Mesothelial cell of epicardium (in vitro differentiated cells): ENCODE measurements around the gene C8B. TPM values are rescaled to one million over a fixed set of nuclear protein-coding genes. Genes with fewer than 3 reads are reported as not detected.

Experiments
- DNase-seq, 2 experiments: peaks; one replicate each; pipeline ENCODE4 v3.0.0; 2021; ENCODE audit warnings: low spot score in 2 of 2; ENCODE audit not compliant: unreplicated experiment in 2 of 2
- H3K27ac Mint-ChIP-seq: 2 replicates; pipeline ENCODE4 v1.8.0; 2021; ENCODE audit warnings: mixed read lengths
- H3K27me3 Mint-ChIP-seq: 2 replicates; pipeline ENCODE4 v1.8.0; 2021; ENCODE audit warnings: low read depth, mixed read lengths
- H3K36me3 Mint-ChIP-seq: 2 replicates; pipeline ENCODE4 v1.8.0; 2021; ENCODE audit warnings: mixed read lengths
- H3K4me1 Mint-ChIP-seq: 2 replicates; pipeline ENCODE4 v1.8.0; 2021; ENCODE audit warnings: mixed read lengths
- H3K4me3 Mint-ChIP-seq: 2 replicates; pipeline ENCODE4 v1.8.0; 2021; ENCODE audit warnings: mild to moderate bottlenecking, moderate library complexity, mixed read lengths
- H3K9me3 Mint-ChIP-seq: 2 replicates; pipeline ENCODE4 v1.8.0; 2021; ENCODE audit warnings: mixed read lengths
- CTCF ChIP-seq: fragments of 200-600 bp; sonication (generic); IDR thresholded peaks from one replicate; pipeline ENCODE4 v1.5.0; 2021; ENCODE audit warnings: antibody characterized with exemption; ENCODE audit not compliant: unreplicated experiment
- total RNA-seq: library from RNA; stranded (reverse); gene quantifications from 3 replicates; pipeline ENCODE4 v1.2.1, GENCODE V29; 2021

C8B gene
- total RNA-seq, 1 donor from 2014 or later: not detected

DNA sequence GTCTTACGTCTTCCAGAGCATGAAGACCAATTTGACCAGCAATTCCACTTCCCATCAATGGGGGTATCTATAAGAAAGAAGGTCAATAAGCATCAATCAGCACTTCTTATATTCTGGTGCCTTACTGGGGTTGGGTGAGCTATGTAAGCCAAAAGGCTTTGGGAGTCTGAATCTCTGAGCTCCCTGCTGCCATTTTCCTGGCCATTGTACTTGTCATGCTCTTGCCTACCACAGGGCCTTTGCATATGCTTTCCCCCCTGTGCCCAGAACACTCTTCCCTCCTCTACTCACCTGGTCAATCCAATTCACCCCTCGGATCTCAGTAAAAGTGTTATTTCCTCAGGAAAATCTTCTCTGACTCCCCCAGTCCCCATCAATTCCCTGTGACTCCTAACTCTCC is 36.3 kb downstream of the C8B start:
- TF ChIP-seq CTCF: no peak
- Mint-ChIP-seq H3K27me3 (peaks cover 65% of the 10 kb centered on the region), H3K36me3 (no peaks in the 10 kb centered on the region), H3K27ac (no peak overlapping the region), H3K4me3 (no peak overlapping the region), H3K4me1 (peaks cover 2% of the 10 kb centered on the region), H3K9me3 (peaks cover 7% of the 10 kb centered on the region)
- DNase-seq: no peak

- Mint-ChIP-seq H3K27ac (no peak overlapping the region), H3K4me1 (peaks cover 15% of the 10 kb centered on the region), H3K9me3 (peaks cover 7% of the 10 kb centered on the region), H3K4me3 (no peak overlapping the region), H3K27me3 (peaks cover 56% of the 10 kb centered on the region), H3K36me3 (no peaks in the 10 kb centered on the region)
- DNase-seq: no peak
- TF ChIP-seq CTCF: no peak
These were observed 37.8 kb downstream of the C8B start for GRCh38 chr1:56927986-56928385.

GRCh38 chr1:56927171-56927570 is 38.6 kb downstream of the C8B start:
- peaks cover 15% of the 10 kb centered on the region for H3K4me1 Mint-ChIP-seq
- H3K36me3 Mint-ChIP-seq: no peaks in the 10 kb centered on the region
- TF ChIP-seq CTCF: no peak
- H3K4me3 Mint-ChIP-seq: no peak overlapping the region
- DNase-seq: no peak
- no peak overlapping the region for H3K27ac Mint-ChIP-seq
- peaks cover 50% of the 10 kb centered on the region for H3K27me3 Mint-ChIP-seq
- H3K9me3 Mint-ChIP-seq: peaks cover 7% of the 10 kb centered on the region

DNA sequence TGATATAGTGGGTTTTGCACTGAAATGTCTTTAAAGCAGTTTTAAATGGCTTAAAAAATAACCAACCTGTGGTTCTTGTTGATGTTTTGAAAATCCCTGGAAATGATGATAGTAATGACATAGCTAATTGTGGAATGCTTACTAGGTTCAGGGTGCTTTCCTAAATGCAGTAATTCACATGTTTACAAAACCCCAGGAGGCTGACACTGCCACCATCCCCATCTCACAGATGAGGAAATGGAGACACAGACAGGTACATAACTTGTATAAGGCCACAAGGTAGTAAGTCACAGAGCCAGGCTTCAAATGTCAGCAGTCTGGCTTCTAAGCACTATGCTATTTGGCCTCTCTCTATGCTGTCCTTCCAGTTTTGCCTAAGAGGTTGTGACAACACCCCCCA is 40.6 kb downstream of the C8B start:
- H3K4me3 Mint-ChIP-seq: no peak overlapping the region
- H3K36me3 Mint-ChIP-seq: no peaks in the 10 kb centered on the region
- H3K4me1 Mint-ChIP-seq: peaks cover 26% of the 10 kb centered on the region
- H3K9me3 Mint-ChIP-seq: peaks cover 7% of the 10 kb centered on the region
- TF ChIP-seq CTCF: no peak
- no peak overlapping the region for H3K27ac Mint-ChIP-seq
- DNase-seq: no peak
- peaks cover 53% of the 10 kb centered on the region for H3K27me3 Mint-ChIP-seq

- Mint-ChIP-seq H3K27me3 (peaks cover 50% of the 10 kb centered on the region), H3K27ac (no peak overlapping the region), H3K4me1 (peaks cover 26% of the 10 kb centered on the region), H3K36me3 (no peaks in the 10 kb centered on the region), H3K4me3 (no peak overlapping the region), H3K9me3 (peaks cover 7% of the 10 kb centered on the region)
- TF ChIP-seq CTCF: no peak
- DNase-seq: no peak
These were observed 41.7 kb downstream of the C8B start for GRCh38 chr1:56924116-56924515.

GRCh38 chr1:56923201-56923600 is 42.6 kb downstream of the C8B start:
- Mint-ChIP-seq H3K27ac (no peak overlapping the region), H3K36me3 (no peaks in the 10 kb centered on the region), H3K27me3 (peaks cover 45% of the 10 kb centered on the region), H3K9me3 (no peaks in the 10 kb centered on the region), H3K4me3 (no peak overlapping the region), H3K4me1 (peaks cover 26% of the 10 kb centered on the region)
- no peak for DNase-seq
- no peak for TF ChIP-seq CTCF
